Measurements from ENCODE around the gene PRKN. TPM values are rescaled to one million over a fixed set of nuclear protein-coding genes. Genes with fewer than 3 reads are reported as not detected.

PRKN gene
- total RNA-seq, 3 donors from 2014 or later: 5.2 to 10.2 (median 8.1) TPM

- DNase-seq (no peak), ATAC-seq (no peak)
- TF ChIP-seq CTCF (IDR thresholded peaks at IDR 0.05): no peak
- Histone ChIP-seq H3K4me1 (ENCODE audit: low read depth) (no peaks in the 10 kb centered on the region), H3K4me3 (no peak overlapping the region), H3K9me3 (no peaks in the 10 kb centered on the region), H3K36me3 (ENCODE audit: low read depth) (no peaks in the 10 kb centered on the region)
- intact Hi-C loops (cut with DNase I, micrococcal nuclease): no loop called here
These were observed 778.0 kb downstream of the PRKN start for GRCh38 chr6:161949531-161949930.

GRCh38 chr6:161948462-161948861 is 779.1 kb downstream of the PRKN start:
- no peak for ATAC-seq
- no peak for TF ChIP-seq CTCF (IDR thresholded peaks at IDR 0.05)
- intact Hi-C loops (cut with DNase I, micrococcal nuclease): no loop called here
- H3K4me1 ChIP-seq (ENCODE audit: low read depth): no peaks in the 10 kb centered on the region
- DNase-seq: no peak
- H3K4me3 ChIP-seq: no peak overlapping the region
- no peaks in the 10 kb centered on the region for H3K9me3 ChIP-seq
- no peaks in the 10 kb centered on the region for H3K36me3 ChIP-seq (ENCODE audit: low read depth)

- no peak for DNase-seq
- no peak for ATAC-seq
- Histone ChIP-seq H3K9me3 (no peaks in the 10 kb centered on the region), H3K36me3 (ENCODE audit: low read depth) (no peaks in the 10 kb centered on the region), H3K4me3 (no peak overlapping the region), H3K4me1 (ENCODE audit: low read depth) (no peaks in the 10 kb centered on the region)
- TF ChIP-seq CTCF (IDR thresholded peaks at IDR 0.05): no peak
- intact Hi-C loops (cut with DNase I, micrococcal nuclease): no loop called here
These were observed 780.2 kb downstream of the PRKN start for GRCh38 chr6:161947371-161947770.

GRCh38 chr6:161946461-161946860 is 781.1 kb downstream of the PRKN start:
- ATAC-seq: no peak
- intact Hi-C loops (cut with DNase I, micrococcal nuclease): no loop called here
- H3K4me1 ChIP-seq (ENCODE audit: low read depth): no peaks in the 10 kb centered on the region

GRCh38 chr6:161943561-161943960 is 784.0 kb downstream of the PRKN start:
- intact Hi-C loops (cut with DNase I, micrococcal nuclease): no loop called here

More at GRCh38 chr6:161946461-161946860, 781.1 kb downstream of the PRKN start:
- DNase-seq: no peak
- no peak for TF ChIP-seq CTCF (IDR thresholded peaks at IDR 0.05)
- Histone ChIP-seq H3K36me3 (ENCODE audit: low read depth) (no peaks in the 10 kb centered on the region), H3K4me3 (no peak overlapping the region), H3K9me3 (no peaks in the 10 kb centered on the region)

More at GRCh38 chr6:161943561-161943960, 784.0 kb downstream of the PRKN start:
- no peak overlapping the region for H3K4me3 ChIP-seq
- TF ChIP-seq CTCF (IDR thresholded peaks at IDR 0.05): no peak
- no peaks in the 10 kb centered on the region for H3K4me1 ChIP-seq (ENCODE audit: low read depth)
- H3K9me3 ChIP-seq: no peaks in the 10 kb centered on the region
- H3K36me3 ChIP-seq (ENCODE audit: low read depth): no peaks in the 10 kb centered on the region
- no peak for ATAC-seq
- no peak for DNase-seq
